Smooth muscle cell (in vitro differentiated cells): ENCODE data around the gene XPC. TPM values are rescaled to one million over a fixed set of nuclear protein-coding genes. Genes with fewer than 3 reads are reported as not detected.

ENCODE experiments used
- DNase-seq: peaks from one replicate; lab custom pipeline; 2025; ENCODE audit not compliant: unreplicated experiment; lab: John Stamatoyannopoulos, UW
- H2AFZ ChIP-seq: fragments of 200-600 bp; sonication (generic); 2 replicates; pipeline ENCODE4 v1.6.0; 2016; ENCODE audit warnings: antibody characterized with exemption, low read depth, mild to moderate bottlenecking
- H3F3A ChIP-seq: fragments of 200-600 bp; sonication (generic); 2 replicates; pipeline ENCODE4 v1.6.0; 2017; ENCODE audit warnings: antibody characterized with exemption, low read depth
- H3K27ac ChIP-seq: fragments of 200-600 bp; sonication (generic); 2 replicates; pipeline ENCODE4 v1.5.1; 2016; ENCODE audit warnings: low read depth, mild to moderate bottlenecking
- H3K27me3 ChIP-seq: fragments of 200-600 bp; sonication (generic); 2 replicates; pipeline ENCODE4 v1.6.1; 2016; ENCODE audit warnings: low read depth, mild to moderate bottlenecking
- H3K36me3 ChIP-seq: fragments of 200-600 bp; sonication (generic); 2 replicates; pipeline ENCODE4 v1.5.1; 2016; ENCODE audit warnings: low read depth
- H3K4me1 ChIP-seq: fragments of 200-600 bp; sonication (generic); 2 replicates; pipeline ENCODE4 v1.5.1; 2016; ENCODE audit warnings: low read depth
- H3K4me2 ChIP-seq: fragments of 200-600 bp; sonication (generic); 2 replicates; pipeline ENCODE4 v1.6.0; 2016; ENCODE audit warnings: mild to moderate bottlenecking
- H3K4me3 ChIP-seq: fragments of 200-600 bp; sonication (generic); 2 replicates; pipeline ENCODE4 v1.5.1; 2016; ENCODE audit warnings: mild to moderate bottlenecking
- H3K79me2 ChIP-seq: fragments of 200-600 bp; sonication (generic); 2 replicates; pipeline ENCODE4 v1.6.0; 2016; ENCODE audit warnings: low read depth, mild to moderate bottlenecking
- H3K9ac ChIP-seq: fragments of 200-600 bp; sonication (generic); 2 replicates; pipeline ENCODE4 v1.6.0; 2016; ENCODE audit warnings: low read depth
- H3K9me3 ChIP-seq: fragments of 200-600 bp; sonication (generic); replicated peaks from 2 replicates; pipeline ENCODE4 v1.5.1; 2016; ENCODE audit warnings: low read depth
- H4K20me1 ChIP-seq: fragments of 200-600 bp; sonication (generic); 2 replicates; pipeline ENCODE4 v1.6.0; 2016; ENCODE audit warnings: low read depth
- WGBS: methylation state at CpG from one replicate; pipeline ENCODE4 v1.1.7; 2016; ENCODE audit warnings: low lambda C conversion rate; 5-methylcytosine and 5-hydroxymethylcytosine counted together
- polyA plus RNA-seq: library from polyadenylated mRNA; unstranded; fragments of >200 nt; fragmentation: Nextera tagmentation; extraction: Ambion mirVana; gene quantifications from 2 replicates; pipeline ENCODE4 v1.2.1, GENCODE V29; 2016
- total RNA-seq: library from RNA; depleted of rRNA; stranded (reverse); fragments of >200 nt; gene quantifications from 2 replicates; pipeline ENCODE4 v1.2.3, GENCODE V29; 2014
- TF ChIP-seq, protein P1 (sequence below): fragments of 200-600 bp; sonication (generic); IDR thresholded peaks from 2 replicates; pipeline ENCODE4 v1.5.1; 2017; ENCODE audit warnings: borderline replicate concordance, mild to moderate bottlenecking, antibody characterized with exemption; ENCODE audit not compliant: insufficient read depth, poor library complexity, severe bottlenecking

Gene XPC
- total and polyA plus RNA-seq, 2 experiments from 2014 or later, result 20.9 to 23.8 TPM

DNA sequence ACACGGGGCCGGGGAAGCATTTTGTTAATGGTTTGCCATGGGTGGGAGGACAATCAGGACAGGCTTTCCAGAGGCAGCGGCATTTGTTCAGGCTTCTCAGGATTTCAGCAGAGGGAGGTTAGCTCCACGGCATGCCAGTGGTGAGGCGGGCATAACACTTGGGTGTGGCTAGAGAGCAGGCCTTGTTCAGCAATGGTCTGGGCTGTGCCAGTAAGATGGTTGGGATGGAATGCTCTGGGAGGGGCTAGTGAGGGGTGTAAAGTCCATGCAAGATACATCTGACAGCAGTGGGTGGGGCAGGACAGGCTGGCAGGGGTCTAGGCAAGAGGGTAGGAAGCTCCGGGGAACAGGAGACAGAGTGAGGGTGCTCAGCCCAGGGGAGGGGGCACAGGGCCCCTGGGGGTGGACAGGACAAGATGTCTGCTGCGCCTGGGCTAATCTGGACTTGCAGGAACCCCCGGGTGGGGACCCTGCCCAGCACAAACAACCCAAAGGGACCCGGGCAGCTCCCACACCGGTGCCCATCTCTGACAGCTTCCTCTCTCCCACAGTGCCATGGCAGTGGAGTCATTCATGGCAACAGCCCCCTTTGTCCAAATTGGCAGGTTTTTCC lies 45.1 kb downstream of the XPC start:
- H2AFZ ChIP-seq, result no peak overlapping the region
- no peaks in the 10 kb centered on the region for H3F3A ChIP-seq
- DNase-seq, result no peak
- WGBS, result 96% methylated on average over 7 of the region's 10 CpGs
- peaks cover 14% of the 10 kb centered on the region for H3K79me2 ChIP-seq
- peaks cover 27% of the 10 kb centered on the region for H4K20me1 ChIP-seq
- no peaks in the 10 kb centered on the region for H3K27me3 ChIP-seq
- no peak overlapping the region for H3K4me2 ChIP-seq
- TF ChIP-seq, protein P1, sequence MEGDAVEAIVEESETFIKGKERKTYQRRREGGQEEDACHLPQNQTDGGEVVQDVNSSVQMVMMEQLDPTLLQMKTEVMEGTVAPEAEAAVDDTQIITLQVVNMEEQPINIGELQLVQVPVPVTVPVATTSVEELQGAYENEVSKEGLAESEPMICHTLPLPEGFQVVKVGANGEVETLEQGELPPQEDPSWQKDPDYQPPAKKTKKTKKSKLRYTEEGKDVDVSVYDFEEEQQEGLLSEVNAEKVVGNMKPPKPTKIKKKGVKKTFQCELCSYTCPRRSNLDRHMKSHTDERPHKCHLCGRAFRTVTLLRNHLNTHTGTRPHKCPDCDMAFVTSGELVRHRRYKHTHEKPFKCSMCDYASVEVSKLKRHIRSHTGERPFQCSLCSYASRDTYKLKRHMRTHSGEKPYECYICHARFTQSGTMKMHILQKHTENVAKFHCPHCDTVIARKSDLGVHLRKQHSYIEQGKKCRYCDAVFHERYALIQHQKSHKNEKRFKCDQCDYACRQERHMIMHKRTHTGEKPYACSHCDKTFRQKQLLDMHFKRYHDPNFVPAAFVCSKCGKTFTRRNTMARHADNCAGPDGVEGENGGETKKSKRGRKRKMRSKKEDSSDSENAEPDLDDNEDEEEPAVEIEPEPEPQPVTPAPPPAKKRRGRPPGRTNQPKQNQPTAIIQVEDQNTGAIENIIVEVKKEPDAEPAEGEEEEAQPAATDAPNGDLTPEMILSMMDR, result no peak
- H3K4me1 ChIP-seq, result no peaks in the 10 kb centered on the region
- no peak overlapping the region for H3K4me3 ChIP-seq
- H3K9me3 ChIP-seq, result no peaks in the 10 kb centered on the region
- no peak overlapping the region for H3K9ac ChIP-seq
- H3K36me3 ChIP-seq, result peaks cover 3% of the 10 kb centered on the region
- H3K27ac ChIP-seq, result no peak overlapping the region

DNA sequence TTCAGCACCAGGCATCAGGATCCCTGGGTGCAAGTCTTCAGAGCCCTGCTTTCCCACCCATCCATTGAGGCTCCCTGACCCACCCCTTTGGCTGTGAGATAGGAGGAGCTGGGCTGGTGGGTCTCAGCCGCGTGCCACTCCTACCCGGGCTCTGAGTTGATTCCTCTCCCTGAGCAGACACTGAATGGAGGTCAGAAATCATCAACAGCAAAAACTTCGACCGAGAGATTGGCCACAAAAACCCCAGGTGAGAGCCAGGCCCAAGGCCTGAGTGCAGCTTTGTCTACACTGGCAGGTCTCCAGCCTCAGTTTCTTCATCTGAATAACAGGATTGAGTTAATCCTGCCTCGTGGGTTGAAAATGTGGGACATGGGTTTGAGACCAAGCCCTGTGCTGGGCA lies 45.7 kb downstream of the XPC start:
- TF ChIP-seq, protein P1, result no peak
- H3K27ac ChIP-seq, result no peak overlapping the region

DNA sequence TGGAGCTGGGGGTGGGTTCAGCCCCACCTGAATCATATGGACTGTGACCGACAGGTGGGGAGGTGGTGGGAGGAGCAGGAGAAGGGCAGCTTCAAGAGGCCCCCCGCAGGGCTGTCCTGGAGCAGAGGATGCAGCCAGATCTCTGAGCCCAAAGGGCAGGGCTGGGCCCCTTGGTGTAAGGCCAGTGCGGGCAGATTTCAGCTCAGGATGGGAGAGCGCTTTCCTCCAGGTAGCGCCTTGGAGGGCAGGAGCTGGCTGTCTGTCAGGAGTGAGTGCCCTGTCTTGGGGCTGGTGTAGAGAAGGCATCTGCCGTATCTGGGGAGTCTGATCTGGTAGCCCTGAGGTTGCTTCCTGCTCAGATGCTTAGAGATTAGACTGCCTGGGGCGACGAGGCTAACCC lies 46.3 kb downstream of the XPC start:
- no peak for DNase-seq
- H3K79me2 ChIP-seq, result peaks cover 25% of the 10 kb centered on the region
- no peak overlapping the region for H3K4me3 ChIP-seq
- H3K36me3 ChIP-seq, result peaks cover 3% of the 10 kb centered on the region
- 95% methylated on average over 8 of the region's 8 CpGs for WGBS
- no peak overlapping the region for H3K27ac ChIP-seq
- no peaks in the 10 kb centered on the region for H3K27me3 ChIP-seq
- H3K4me2 ChIP-seq, result no peak overlapping the region
- H4K20me1 ChIP-seq, result peaks cover 39% of the 10 kb centered on the region
- H3F3A ChIP-seq, result no peaks in the 10 kb centered on the region
- TF ChIP-seq, protein P1, result no peak
- H3K9ac ChIP-seq, result no peak overlapping the region
- no peak overlapping the region for H2AFZ ChIP-seq
- no peaks in the 10 kb centered on the region for H3K9me3 ChIP-seq
- no peaks in the 10 kb centered on the region for H3K4me1 ChIP-seq

More for the DNA sequence above, 45.7 kb downstream of the XPC start:
- Histone ChIP-seq H4K20me1 (peaks cover 33% of the 10 kb centered on the region), H2AFZ (no peak overlapping the region), H3K4me1 (no peaks in the 10 kb centered on the region), H3K4me2 (no peak overlapping the region), H3K79me2 (peaks cover 20% of the 10 kb centered on the region), H3K4me3 (no peak overlapping the region), H3K27me3 (no peaks in the 10 kb centered on the region), H3F3A (no peaks in the 10 kb centered on the region), H3K36me3 (peaks cover 3% of the 10 kb centered on the region), H3K9ac (no peak overlapping the region), H3K9me3 (no peaks in the 10 kb centered on the region)
- DNase-seq, result no peak
- WGBS, result 96% methylated on average over 6 of the region's 6 CpGs

DNA sequence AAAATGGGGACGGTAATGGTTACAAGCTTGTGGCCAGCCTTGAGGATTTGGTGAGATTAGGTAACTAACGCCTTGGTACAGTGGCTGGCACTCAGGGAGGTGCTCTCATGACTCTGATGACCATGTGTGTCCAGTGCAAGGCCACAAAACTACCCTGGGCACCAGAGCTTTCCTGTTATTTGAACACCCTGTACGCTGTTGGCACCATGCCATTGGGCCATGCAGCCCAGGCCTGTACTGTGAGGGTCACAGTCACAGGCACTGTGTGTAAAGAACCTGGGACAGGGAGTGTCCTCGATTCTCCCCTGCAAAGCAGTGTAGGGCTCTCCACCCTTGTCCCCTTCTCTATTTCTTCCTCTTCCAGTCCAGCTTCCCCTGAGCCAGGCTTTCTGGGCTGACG lies 47.3 kb downstream of the XPC start:
- 74% methylated on average over 5 of the region's 5 CpGs for WGBS

More for the DNA sequence above, 47.3 kb downstream of the XPC start:
- TF ChIP-seq, protein P1, result no peak
- Histone ChIP-seq H3F3A (no peaks in the 10 kb centered on the region), H3K27ac (no peak overlapping the region), H3K4me1 (peaks cover 5% of the 10 kb centered on the region), H3K4me3 (no peak overlapping the region), H3K27me3 (no peaks in the 10 kb centered on the region), H3K79me2 (peaks cover 35% of the 10 kb centered on the region), H2AFZ (no peak overlapping the region), H3K9ac (no peak overlapping the region), H3K9me3 (no peaks in the 10 kb centered on the region), H3K36me3 (peaks cover 3% of the 10 kb centered on the region), H4K20me1 (peaks cover 48% of the 10 kb centered on the region), H3K4me2 (no peak overlapping the region)
- no peak for DNase-seq
